SHP77 (cell line): ENCODE data around the gene EN1.

ENCODE experiments used
- DNase-seq, 2 experiments: peaks; one replicate each; lab custom pipeline; 2025; lab: John Stamatoyannopoulos, UW

The EN1 gene

GRCh38 chr2:118842661-118843482 lies 4.6 kb downstream of the EN1 start:
- no peak for DNase-seq

GRCh38 chr2:118841828-118842461 lies 5.5 kb downstream of the EN1 start:
- no peak for DNase-seq

- DNase-seq: no peak
These were observed 6.0 kb downstream of the EN1 start for GRCh38 chr2:118841450-118841827.

GRCh38 chr2:118838741-118839455 lies 8.6 kb downstream of the EN1 start:
- DNase-seq: no peak

- no peak for DNase-seq
These were observed 9.8 kb downstream of the EN1 start for GRCh38 chr2:118837621-118838020.

GRCh38 chr2:118837067-118837466 lies 10.4 kb downstream of the EN1 start:
- DNase-seq: no peak

- DNase-seq: no peak
These were observed 11.0 kb downstream of the EN1 start for GRCh38 chr2:118836411-118836930.

- DNase-seq: no peak
These were observed 11.6 kb downstream of the EN1 start for GRCh38 chr2:118835746-118836410.

GRCh38 chr2:118834901-118835745 lies 12.3 kb downstream of the EN1 start:
- no peak for DNase-seq

- DNase-seq: no peak
These were observed 13.0 kb downstream of the EN1 start for GRCh38 chr2:118834440-118834810.

GRCh38 chr2:118833716-118834439 lies 13.6 kb downstream of the EN1 start:
- no peak for DNase-seq

- DNase-seq: no peak
These were observed 14.4 kb downstream of the EN1 start for GRCh38 chr2:118832791-118833715.

- no peak for DNase-seq
These were observed 15.2 kb downstream of the EN1 start for GRCh38 chr2:118832071-118832790.

GRCh38 chr2:118830881-118831280 lies 16.6 kb downstream of the EN1 start:
- DNase-seq: no peak

- no peak for DNase-seq
These were observed 17.3 kb downstream of the EN1 start for GRCh38 chr2:118830118-118830517.

GRCh38 chr2:118826093-118826492 lies 21.4 kb downstream of the EN1 start:
- DNase-seq: no peak

GRCh38 chr2:118823633-118824032 lies 23.8 kb downstream of the EN1 start:
- DNase-seq: no peak

- DNase-seq: no peak
These were observed 24.9 kb downstream of the EN1 start for GRCh38 chr2:118822572-118822971.

- DNase-seq: no peak
These were observed 25.4 kb downstream of the EN1 start for GRCh38 chr2:118822015-118822414.
